Panc1 (cell line): Measurements from ENCODE around the gene CAMKMT.

Source experiments
- CTCF ChIP-seq: fragments of 450-650 bp; IDR thresholded peaks from 2 replicates; pipeline ENCODE4 v1.5.1; 2017; ENCODE audit warnings: mild to moderate bottlenecking
- POLR2AphosphoS5 ChIP-seq: IDR thresholded peaks from 2 replicates; pipeline ENCODE4 v1.6.1; 2012; ENCODE audit warnings: mild to moderate bottlenecking, low read depth, low read length, moderate library complexity
- SIN3A ChIP-seq: IDR thresholded peaks from 2 replicates; pipeline ENCODE4 v1.6.1; 2012; ENCODE audit warnings: low read depth, mild to moderate bottlenecking, low read length, moderate library complexity, borderline replicate concordance; ENCODE audit not compliant: insufficient read depth
- TCF7L2 ChIP-seq: IDR thresholded peaks from 2 replicates; pipeline ENCODE4 v1.6.1; 2011; ENCODE audit warnings: mild to moderate bottlenecking, low read depth, low read length, inconsistent platforms

GRCh38 chr2:44713170-44713569 is 351.4 kb downstream of the CAMKMT start:
- TF ChIP-seq CTCF, result no peak
- no peak for TF ChIP-seq TCF7L2
- no peak for TF ChIP-seq POLR2AphosphoS5
- TF ChIP-seq SIN3A, result no peak
